WTC11 (cell line): ENCODE results near the gene ACSF3. TPM values are rescaled to one million over a fixed set of nuclear protein-coding genes. Genes with fewer than 3 reads are reported as not detected.

ENCODE experiments used
- ATAC-seq: fragments of 200-7000 bp; cut with Tn5 transposase; 2 replicates; pipeline ENCODE4 v1.10.0; 2021; ENCODE audit warnings: mild to moderate bottlenecking, moderate library complexity
- CTCF ChIA-PET: fragments of 300-600 bp; sonication (Branson Sonifier 250); formaldehyde crosslinking; loops from one replicate; lab custom pipeline; 2021; ENCODE audit warnings: antibody characterized with exemption; lab: Charles Lee
- POLR2A ChIA-PET: fragments of 350-600 bp; sonication (Branson Sonifier 250); formaldehyde crosslinking; loops from one replicate; lab custom pipeline; 2021; ENCODE audit warnings: antibody characterized with exemption; lab: Charles Lee
- DNase-seq: peaks from one replicate; pipeline ENCODE4 v3.0.0; 2021; ENCODE audit warnings: low spot score
- H3K27ac Mint-ChIP-seq: 2 replicates; pipeline ENCODE4 v1.8.0; 2021; ENCODE audit warnings: mixed read lengths
- H3K27me3 Mint-ChIP-seq: 2 replicates; pipeline ENCODE4 v1.8.0; 2021; ENCODE audit warnings: low read depth, mild to moderate bottlenecking, moderate library complexity, mixed read lengths
- H3K36me3 Mint-ChIP-seq: 2 replicates; pipeline ENCODE4 v1.8.0; 2021; ENCODE audit warnings: mixed read lengths
- H3K4me1 Mint-ChIP-seq: 2 replicates; pipeline ENCODE4 v1.8.0; 2022; ENCODE audit warnings: mixed read lengths
- H3K4me3 Mint-ChIP-seq: 2 replicates; pipeline ENCODE4 v1.8.0; 2021; ENCODE audit warnings: mild to moderate bottlenecking, moderate library complexity, mixed read lengths
- H3K9me3 Mint-ChIP-seq: 2 replicates; pipeline ENCODE4 v1.8.0; 2021; ENCODE audit warnings: mixed read lengths
- AFF4 ChIP-seq: sonication (generic); formaldehyde crosslinking; IDR thresholded peaks from 2 replicates; pipeline ENCODE4 v1.8.1; 2023; ENCODE audit warnings: mild to moderate bottlenecking, missing genetic modification reagents, borderline replicate concordance
- ATF1 ChIP-seq: sonication (generic); formaldehyde crosslinking; IDR thresholded peaks from 2 replicates; pipeline ENCODE4 v1.8.1; 2023; ENCODE audit warnings: mild to moderate bottlenecking, moderate library complexity, missing genetic modification reagents
- ATF3 ChIP-seq: sonication (generic); formaldehyde crosslinking; conservative IDR thresholded peaks from 2 replicates; pipeline ENCODE4 v1.8.1; 2022; ENCODE audit warnings: mild to moderate bottlenecking, missing genetic modification reagents
- CDX4 ChIP-seq: fragments of 250-450 bp; sonication (Bioruptor Pico); IDR thresholded peaks from 2 replicates; pipeline ENCODE4 v1.9.0; 2021; ENCODE audit warnings: moderate library complexity, mild to moderate bottlenecking, inconsistent platforms, borderline replicate concordance
- CREM ChIP-seq: sonication (generic); formaldehyde crosslinking; IDR thresholded peaks from 2 replicates; pipeline ENCODE4 v1.8.1; 2022; ENCODE audit warnings: mild to moderate bottlenecking, missing genetic modification reagents, moderate library complexity
- EMX1 ChIP-seq: fragments of 250-450 bp; sonication (Bioruptor Pico); IDR thresholded peaks from 2 replicates; pipeline ENCODE4 v1.8.0; 2021; ENCODE audit warnings: mild to moderate bottlenecking
- FOXJ3 ChIP-seq: sonication (generic); formaldehyde crosslinking; IDR thresholded peaks from 2 replicates; pipeline ENCODE4 v1.9.0; 2021; ENCODE audit warnings: missing genetic modification reagents, mild to moderate bottlenecking, borderline replicate concordance
- KAT7 ChIP-seq: sonication (generic); formaldehyde crosslinking; IDR thresholded peaks from 2 replicates; pipeline ENCODE4 v1.8.1; 2023; ENCODE audit warnings: missing genetic modification reagents, mild to moderate bottlenecking, borderline replicate concordance
- MYBL2 ChIP-seq: sonication (generic); formaldehyde crosslinking; IDR thresholded peaks from 2 replicates; pipeline ENCODE4 v1.8.1; 2023; ENCODE audit warnings: mild to moderate bottlenecking, moderate library complexity, missing genetic modification reagents
- NFATC4 ChIP-seq: fragments of 250-450 bp; sonication (Bioruptor Pico); IDR thresholded peaks from 2 replicates; pipeline ENCODE4 v1.9.0; 2021; ENCODE audit warnings: mild to moderate bottlenecking
- SMAD3 ChIP-seq: sonication (generic); formaldehyde crosslinking; IDR thresholded peaks from 2 replicates; pipeline ENCODE4 v1.8.0; 2022; ENCODE audit warnings: missing genetic modification reagents, mild to moderate bottlenecking, borderline replicate concordance
- TEAD1 ChIP-seq: sonication (generic); formaldehyde crosslinking; IDR thresholded peaks from 2 replicates; pipeline ENCODE4 v1.8.0; 2022; ENCODE audit warnings: mild to moderate bottlenecking, missing genetic modification reagents
- TP53 ChIP-seq: sonication (generic); formaldehyde crosslinking; IDR thresholded peaks from 2 replicates; pipeline ENCODE4 v1.8.1; 2023; ENCODE audit warnings: mild to moderate bottlenecking, missing genetic modification reagents
- USF2 ChIP-seq: sonication (generic); formaldehyde crosslinking; IDR thresholded peaks from 2 replicates; pipeline ENCODE4 v1.8.1; 2023; ENCODE audit warnings: mild to moderate bottlenecking, missing genetic modification reagents, moderate library complexity
- ZBTB21 ChIP-seq: sonication (generic); formaldehyde crosslinking; IDR thresholded peaks from 2 replicates; pipeline ENCODE4 v1.8.1; 2023; ENCODE audit warnings: mild to moderate bottlenecking, missing genetic modification reagents, borderline replicate concordance
- ZBTB43 ChIP-seq: sonication (generic); formaldehyde crosslinking; IDR thresholded peaks from 2 replicates; pipeline ENCODE4 v1.8.1; 2023; ENCODE audit warnings: mild to moderate bottlenecking, missing genetic modification reagents
- ZMAT4 ChIP-seq: fragments of 250-450 bp; sonication (Bioruptor Pico); IDR thresholded peaks from 2 replicates; pipeline ENCODE4 v1.9.0; 2021; ENCODE audit warnings: mild to moderate bottlenecking
- ZNF121 ChIP-seq: sonication (generic); formaldehyde crosslinking; IDR thresholded peaks from 2 replicates; pipeline ENCODE4 v1.8.0; 2023; ENCODE audit warnings: missing genetic modification reagents
- ZNF396 ChIP-seq: fragments of 250-450 bp; sonication (Bioruptor Pico); IDR thresholded peaks from 2 replicates; pipeline ENCODE4 v1.8.0; 2021; ENCODE audit warnings: mild to moderate bottlenecking, moderate library complexity, borderline replicate concordance
- ZNF512 ChIP-seq: sonication (generic); formaldehyde crosslinking; IDR thresholded peaks from 2 replicates; pipeline ENCODE4 v1.8.1; 2022; ENCODE audit warnings: missing genetic modification reagents, borderline replicate concordance
- ZNF532 ChIP-seq: fragments of 250-450 bp; sonication (Bioruptor Pico); IDR thresholded peaks from 2 replicates; pipeline ENCODE4 v1.9.0; 2021; ENCODE audit warnings: mild to moderate bottlenecking, borderline replicate concordance
- total RNA-seq: library from RNA; stranded (reverse); gene quantifications from 3 replicates; pipeline ENCODE4 v1.2.3, GENCODE V29; 2021

Gene ACSF3
- total RNA-seq, 1 experiment from 2014 or later: 22.9 TPM

GRCh38 chr16:89104930-89105571, 11.4 kb downstream of the ACSF3 start (continued):
- no peak for TF ChIP-seq FOXJ3
- no peak for TF ChIP-seq SMAD3 (CRISPR knock-in tag)
- no peak for TF ChIP-seq ZNF121 (CRISPR knock-in tag)
- no peak for TF ChIP-seq ZNF396 (CRISPR knock-in tag)

- ChIA-PET POLR2A (no interaction called here), CTCF (no interaction called here)
- TF ChIP-seq CREM (CRISPR knock-in tag) (no peak), ATF3 (CRISPR knock-in tag) (no peak), ZNF512 (CRISPR knock-in tag) (no peak), NFATC4 (CRISPR knock-in tag) (no peak), MYBL2 (CRISPR knock-in tag) (no peak), ATF1 (CRISPR knock-in tag) (no peak), ZMAT4 (CRISPR knock-in tag) (no peak), KAT7 (CRISPR knock-in tag) (no peak), USF2 (CRISPR knock-in tag) (no peak), EMX1 (CRISPR knock-in tag) (no peak), ZBTB43 (CRISPR knock-in tag) (no peak), ZBTB21 (no peak), ZNF532 (CRISPR knock-in tag) (no peak), CDX4 (no peak), TP53 (no peak), AFF4 (no peak), TEAD1 (CRISPR knock-in tag) (no peak)
- ATAC-seq: no peak
- no peak overlapping the region for H3K27ac Mint-ChIP-seq
- H3K4me1 Mint-ChIP-seq: no peaks in the 10 kb centered on the region
- peaks cover 44% of the 10 kb centered on the region for H3K36me3 Mint-ChIP-seq
- H3K4me3 Mint-ChIP-seq: no peak overlapping the region
- no peak for DNase-seq
- H3K9me3 Mint-ChIP-seq: no peaks in the 10 kb centered on the region
- no peaks in the 10 kb centered on the region; the same call in 1 of the 2 replicates for H3K27me3 Mint-ChIP-seq
These were observed 12.0 kb downstream of the ACSF3 start for GRCh38 chr16:89105599-89106151.
